H1 (cell line): Measurements from ENCODE around the gene LRRC4C. TPM values are rescaled to one million over a fixed set of nuclear protein-coding genes. Genes with fewer than 3 reads are reported as not detected.
A peak's percentile ranks its signal among the peaks of the same experiment; 100 is the strongest.

Experiments
- CTCF ChIA-PET: fragments of 300-600 bp; sonication (Branson Sonifier 250); formaldehyde crosslinking; loops from one replicate; lab custom pipeline; 2021; ENCODE audit not compliant: partially characterized antibody; lab: Charles Lee
- POLR2A ChIA-PET: fragments of 300-600 bp; sonication (Branson Sonifier 250); formaldehyde crosslinking; loops from one replicate; lab custom pipeline; 2021; ENCODE audit warnings: inconsistent platforms; ENCODE audit not compliant: partially characterized antibody; lab: Charles Lee
- DNase-seq, 2 experiments: peaks; one replicate each; pipeline versions ENCODE4 v3.0.0 to v3.0.0-alpha.2; 2010 to 2022; ENCODE audit warnings: low spot score in 2 of 2, low read depth in 1 of 2, mixed read lengths in 1 of 2
- FAIRE-seq: peaks from 2 replicates; lab custom pipeline; 2011; peaks lifted over from hg19 to GRCh38; lab: Jason Lieb, UNC
- H2AFZ ChIP-seq: 2 replicates; pipeline ENCODE4 v1.8.1; 2012; ENCODE audit warnings: low read length, inconsistent platforms
- H2AK5ac ChIP-seq: 2 replicates; pipeline ENCODE4 v1.6.1; 2013; ENCODE audit warnings: low read depth, low read length
- H2BK120ac ChIP-seq: replicated peaks from 2 replicates; pipeline ENCODE3; 2013; ENCODE audit warnings: low read depth, low read length, inconsistent platforms
- H2BK12ac ChIP-seq: 2 replicates; pipeline ENCODE4 v1.6.1; 2013; ENCODE audit warnings: low read depth, low read length
- H2BK15ac ChIP-seq: 2 replicates; pipeline ENCODE4 v1.6.1; 2013; ENCODE audit warnings: low read length
- H2BK20ac ChIP-seq: 2 replicates; pipeline ENCODE4 v1.6.1; 2013; ENCODE audit warnings: low read length
- H2BK5ac ChIP-seq: 2 replicates; pipeline ENCODE4 v1.6.1; 2013; ENCODE audit warnings: low read depth, low read length
- H3K14ac ChIP-seq: 2 replicates; pipeline ENCODE4 v1.6.1; 2013; ENCODE audit warnings: inconsistent platforms; ENCODE audit not compliant: insufficient read length
- H3K18ac ChIP-seq: 2 replicates; pipeline ENCODE4 v1.6.1; 2013; ENCODE audit warnings: low read length; ENCODE audit errors: extremely low read depth
- H3K23ac ChIP-seq: 2 replicates; pipeline ENCODE4 v1.6.1; 2013; ENCODE audit warnings: inconsistent platforms; ENCODE audit not compliant: insufficient read length
- H3K23me2 ChIP-seq: 2 replicates; pipeline ENCODE4 v1.6.1; 2013; ENCODE audit warnings: low read depth, low read length
- H3K27ac ChIP-seq: 2 replicates; pipeline ENCODE4 v1.6.1; 2011; ENCODE audit warnings: low read depth, low read length, inconsistent platforms
- H3K27me3 ChIP-seq, 4 experiments: replicated peaks in 1 of 4; 1 replicate in 1 of 4; 2 replicates in 3 of 4; pipeline versions ENCODE4 v1.6.1 to v1.8.1; 2011 to 2013; ENCODE audit warnings: low read length in 3 of 4, mild to moderate bottlenecking in 3 of 4, inconsistent platforms in 2 of 4, mixed read lengths in 2 of 4, moderate library complexity in 1 of 4; ENCODE audit not compliant: control insufficient read depth in 3 of 4, insufficient read depth in 3 of 4; ENCODE audit errors: extremely low read depth in 1 of 4
- H3K36me3 ChIP-seq, 4 experiments: 2 replicates each; pipeline versions ENCODE4 v1.6.1 to v1.8.1; 2011 to 2013; ENCODE audit warnings: mild to moderate bottlenecking in 4 of 4, low read length in 3 of 4, moderate library complexity in 2 of 4, control low read depth in 1 of 4, inconsistent platforms in 1 of 4; ENCODE audit not compliant: insufficient read depth in 4 of 4, control insufficient read depth in 2 of 4
- H3K4ac ChIP-seq: replicated peaks from 2 replicates; pipeline ENCODE3; 2013; ENCODE audit warnings: low read length, low read depth, mixed read lengths, inconsistent platforms; ENCODE audit not compliant: insufficient read length
- H3K4me1 ChIP-seq, 4 experiments: replicated peaks in 1 of 4; 1 replicate in 1 of 4; 2 replicates in 3 of 4; pipeline versions ENCODE4 v1.6.1 to v1.8.1; 2011 to 2013; ENCODE audit warnings: low read length in 3 of 4, inconsistent platforms in 2 of 4, mixed read lengths in 1 of 4; ENCODE audit not compliant: insufficient read depth in 4 of 4, control insufficient read depth in 3 of 4
- H3K4me2 ChIP-seq, 2 experiments: 2 replicates each; pipeline versions ENCODE4 v1.6.1 to v1.8.1; 2011 to 2013; ENCODE audit warnings: low read depth in 2 of 2, low read length in 2 of 2, control low read depth in 1 of 2, inconsistent platforms in 1 of 2, mild to moderate bottlenecking in 1 of 2; ENCODE audit not compliant: insufficient read depth in 1 of 2
- H3K4me3 ChIP-seq, 4 experiments: fragments of 200-600, 300-600 bp in 1 of 4; sonication (generic), shearing (Covaris generic), sonication (Bioruptor Twin) in 1 of 4; 2 replicates each; pipeline versions ENCODE4 v1.5.1 to v1.8.1; 2011 to 2016; ENCODE audit warnings: low read length in 4 of 4, low read depth in 3 of 4, control low read depth in 2 of 4, inconsistent platforms in 2 of 4, mild to moderate bottlenecking in 2 of 4, mixed read lengths in 1 of 4, moderate library complexity in 1 of 4; ENCODE audit not compliant: insufficient read depth in 2 of 4; ENCODE audit errors: extremely low read depth in 1 of 4
- H3K56ac ChIP-seq: replicated peaks from 2 replicates; pipeline ENCODE3; 2013; ENCODE audit warnings: low read depth, mild to moderate bottlenecking, mixed read lengths, low read length, inconsistent platforms; ENCODE audit not compliant: insufficient read length
- H3K79me1 ChIP-seq: 2 replicates; pipeline ENCODE4 v1.6.1; 2013; ENCODE audit warnings: low read depth, low read length, control low read depth
- H3K79me2 ChIP-seq, 2 experiments: 2 replicates each; pipeline versions ENCODE4 v1.6.1 to v1.8.1; 2012 to 2013; ENCODE audit warnings: low read length in 2 of 2, mild to moderate bottlenecking in 2 of 2, inconsistent platforms in 1 of 2; ENCODE audit not compliant: insufficient read depth in 2 of 2, control insufficient read depth in 1 of 2
- H3K9ac ChIP-seq, 4 experiments: replicated peaks in 1 of 4; 1 replicate in 1 of 4; 2 replicates in 3 of 4; pipeline versions ENCODE4 v1.6.1 to v1.8.1; 2011 to 2013; ENCODE audit warnings: low read depth in 3 of 4, low read length in 3 of 4, control low read depth in 2 of 4, mild to moderate bottlenecking in 2 of 4, moderate library complexity in 2 of 4, inconsistent platforms in 1 of 4; ENCODE audit errors: extremely low read depth in 1 of 4
- H3K9me3 ChIP-seq, 2 experiments: 2 replicates each; pipeline versions ENCODE4 v1.6.1 to v1.8.1; 2012 to 2013; ENCODE audit warnings: mild to moderate bottlenecking in 2 of 2, moderate library complexity in 2 of 2, control low read depth in 1 of 2, inconsistent platforms in 1 of 2, low read depth in 1 of 2, low read length in 1 of 2, mixed read lengths in 1 of 2; ENCODE audit not compliant: insufficient read depth in 2 of 2
- H4K20me1 ChIP-seq, 2 experiments: replicated peaks in 1 of 2; 2 replicates each; pipeline versions ENCODE3 to v1.8.1; 2011 to 2013; ENCODE audit warnings: inconsistent platforms in 2 of 2, low read length in 2 of 2, mild to moderate bottlenecking in 1 of 2; ENCODE audit not compliant: insufficient read depth in 2 of 2, control insufficient read depth in 1 of 2
- H4K5ac ChIP-seq: 2 replicates; pipeline ENCODE4 v1.6.1; 2013; ENCODE audit warnings: low read length, low read depth, mixed read lengths, inconsistent platforms; ENCODE audit not compliant: insufficient read length
- H4K8ac ChIP-seq: 2 replicates; pipeline ENCODE4 v1.8.0; 2013; ENCODE audit warnings: mild to moderate bottlenecking, moderate library complexity, low read length, inconsistent platforms; ENCODE audit not compliant: insufficient read depth; ENCODE audit errors: extremely low read depth
- H4K91ac ChIP-seq: replicated peaks from 2 replicates; pipeline ENCODE3; 2013; ENCODE audit warnings: low read length, mixed read lengths, inconsistent platforms; ENCODE audit not compliant: insufficient read length
- BACH1 ChIP-seq: IDR thresholded peaks from 2 replicates; pipeline ENCODE4 v1.6.1; 2012; ENCODE audit warnings: low read length, improper control_type of control experiment
- CTBP2 ChIP-seq: IDR thresholded peaks from 2 replicates; pipeline ENCODE4 v1.7.0; 2011; ENCODE audit warnings: borderline replicate concordance, mild to moderate bottlenecking, moderate library complexity, mixed read lengths, low read length; ENCODE audit not compliant: insufficient read depth, insufficient read length
- CTCF ChIP-seq, 3 experiments: IDR thresholded peaks; 1 replicate in 2 of 3; 2 replicates in 1 of 3; pipeline versions ENCODE4 v1.5.1 to v1.6.1; 2011; ENCODE audit warnings: low read length in 3 of 3, mild to moderate bottlenecking in 3 of 3, inconsistent platforms in 2 of 3, low read depth in 1 of 3, moderate library complexity in 1 of 3; ENCODE audit not compliant: insufficient read depth in 1 of 3; ENCODE audit errors: control extremely low read depth in 1 of 3
- KDM4A ChIP-seq: IDR thresholded peaks from one replicate; pipeline ENCODE4 v1.7.1; 2012; ENCODE audit warnings: low read depth, mild to moderate bottlenecking, moderate library complexity, low read length, inconsistent platforms; ENCODE audit not compliant: severe bottlenecking
- RFX5 ChIP-seq: IDR thresholded peaks from 2 replicates; pipeline ENCODE4 v1.6.1; 2011; ENCODE audit warnings: low read depth, low read length, improper control_type of control experiment, borderline replicate concordance
- RNF2 ChIP-seq: fragments of 200-900, 300-1000 bp; sonication (generic); IDR thresholded peaks from 2 replicates; pipeline ENCODE4 v1.7.1; 2016; ENCODE audit warnings: borderline replicate concordance, low read depth, mild to moderate bottlenecking, antibody characterized with exemption, low read length; ENCODE audit not compliant: poor library complexity, severe bottlenecking; ENCODE audit errors: missing control alignments
- SUZ12 ChIP-seq: fragments of 200-600 bp; sonication (generic); IDR thresholded peaks from 2 replicates; pipeline ENCODE4 v1.6.1; 2012; ENCODE audit warnings: mild to moderate bottlenecking, inconsistent platforms, low read length, moderate library complexity, mixed read lengths
- YY1 ChIP-seq: IDR thresholded peaks from 2 replicates; pipeline ENCODE4 v1.6.1; 2011; ENCODE audit warnings: low read depth, mild to moderate bottlenecking, low read length
- polyA plus RNA-seq, 7 experiments: library from polyadenylated mRNA; depleted of rRNA in 3 of 7; stranded (reverse) in 5 of 7; unstranded in 2 of 7; fragments of >200 nt in 5 of 7; fragments of 200-250 nt in 2 of 7; gene quantifications; 1 replicate in 5 of 7; 2 replicates in 1 of 7; 4 replicates in 1 of 7; pipeline versions ENCODE4 v1.2.1 to v1.2.3, GENCODE V29; 2011 to 2013; ENCODE audit warnings: missing spikeins in 2 of 7, mixed read lengths in 2 of 7
- total RNA-seq: library from RNA; stranded (reverse); fragmentation: NEBNext Ultra II Directional; extraction: Animal tissue kit (Norgen Biotek cat#: 25700); gene quantifications from 2 replicates; pipeline ENCODE4 v1.2.1, GENCODE V29; 2021

Gene LRRC4C
- total and polyA plus RNA-seq, 2 of the 8 experiments (the other 6 are each of a cell fraction or from before 2014, with no cell fraction given): 0.23 to 2.2 TPM

DNA sequence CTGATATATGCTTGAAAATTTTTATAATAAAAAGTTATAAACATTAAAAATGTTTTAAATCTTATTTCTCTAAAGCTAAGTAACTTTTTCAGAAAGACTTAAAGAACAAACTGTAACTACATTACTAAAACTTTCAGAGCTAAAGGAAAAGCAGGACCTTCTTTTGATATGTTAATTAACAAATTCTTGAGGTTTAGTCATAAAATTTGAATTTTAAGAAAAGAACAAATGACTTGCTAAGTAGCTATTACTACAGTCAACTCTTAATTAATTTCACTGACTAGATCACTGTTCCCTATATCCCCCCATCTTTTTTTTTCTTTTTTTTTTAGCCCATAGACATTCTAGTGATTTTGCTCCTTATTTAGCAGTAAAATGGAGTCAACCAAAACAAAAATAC, 344.4 kb downstream of the LRRC4C start:
- Histone ChIP-seq H2BK12ac (no peak overlapping the region), H3K4me2 (peak overlapping the region in 1 of 2 experiments; percentile 32; a peak in 1 of 4 replicates), H4K91ac (no peak overlapping the region), H3K23ac (no peak overlapping the region), H3K4me3 (peak overlapping the region in 1 of 4 experiments; percentile 34; a peak in 1 of 8 replicates), H3K79me2 (no peaks in the 10 kb centered on the region), H3K14ac (no peak overlapping the region), H3K4me1 (peaks cover 0 to 30% (median 12%) of the 10 kb centered on the region in 4 experiments; a peak in 5 of 7 replicates), H3K4ac (no peak overlapping the region), H3K23me2 (no peaks in the 10 kb centered on the region), H2BK20ac (no peak overlapping the region), H3K18ac (no peak overlapping the region), H4K8ac (no peak overlapping the region), H2BK15ac (no peak overlapping the region), H2AK5ac (no peak overlapping the region), H2BK120ac (no peak overlapping the region), H3K27me3 (no peaks in the 10 kb centered on the region), H3K27ac (no peak overlapping the region), H2AFZ (no peak overlapping the region), H3K56ac (no peak overlapping the region), H3K79me1 (no peaks in the 10 kb centered on the region), H3K36me3 (no peaks in the 10 kb centered on the region), H4K5ac (peak overlapping the region; percentile 62), H3K9ac (no peak overlapping the region), H2BK5ac (no peak overlapping the region), H4K20me1 (no peaks in the 10 kb centered on the region), H3K9me3 (no peaks in the 10 kb centered on the region)
- DNase-seq (no peak), FAIRE-seq (no peak)
- ChIA-PET POLR2A (interaction anchor here (0.6 kb wide), 1 partner anchor 497 kb away, joined by 5 read pairs; no protein-coding TSS in a partner anchor), CTCF (interaction anchor here (0.6 kb wide), 1 partner anchor 44 kb away, joined by 3 read pairs; no protein-coding TSS in a partner anchor)
- TF ChIP-seq CTCF (IDR thresholded peaks at IDR 0.05; ENCODE audit: control extremely low read depth in 1 of 3, insufficient read depth in 1 of 3, low read depth in 1 of 3, low read length in 3 of 3) (no peak), KDM4A (no peak), RNF2 (no peak), RFX5 (no peak), SUZ12 (no peak), YY1 (no peak), BACH1 (no peak), CTBP2 (no peak)
